Cardiac septum (tissue), 1 donor: Measurements from ENCODE around the gene CYP2W1. TPM values are rescaled to one million over a fixed set of nuclear protein-coding genes. Genes with fewer than 3 reads are reported as not detected.

Experiments
- DNase-seq: peaks from one replicate; pipeline ENCODE4 v3.0.0-alpha.2; 2020; ENCODE audit warnings: low spot score
- intact Hi-C: fragments of 100-400 bp; cut with DNase I; formaldehyde crosslinking; loops from one replicate; pipeline ENCODE4 v1.14.0; 2022
- total RNA-seq: library from RNA; stranded (reverse); fragmentation: NEBNext Ultra II Directional; extraction: Animal tissue kit (Norgen Biotek cat#: 25700); gene quantifications from one replicate; pipeline ENCODE4 v1.2.1, GENCODE V29; 2021
- donor health status: DM: no; HTN: no; CAD: no.

Gene CYP2W1
- total RNA-seq, 1 donor from 2014 or later = not detected

DNA sequence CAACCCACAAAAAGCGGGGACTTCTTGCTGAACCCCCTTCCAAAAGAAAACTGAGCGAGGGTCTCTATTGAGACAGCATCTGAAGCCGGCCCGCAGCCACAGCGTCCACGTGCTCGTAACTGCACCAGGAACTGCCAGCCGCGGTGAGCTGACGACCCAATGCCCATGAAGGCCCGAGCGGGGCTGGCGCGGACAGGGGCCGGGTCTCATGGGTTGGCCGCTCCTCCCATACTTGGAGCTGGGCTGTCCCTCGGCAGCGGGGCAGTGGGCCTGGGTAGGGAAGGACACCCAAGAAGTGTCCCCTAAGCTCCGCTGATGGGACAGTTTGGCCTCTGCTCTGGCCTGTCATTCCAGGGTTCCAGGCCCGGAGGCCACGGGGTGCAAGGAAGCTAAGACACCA is 22.3 kb downstream of the CYP2W1 start:
- intact Hi-C loops = no loop called here
- DNase-seq = no peak

DNA sequence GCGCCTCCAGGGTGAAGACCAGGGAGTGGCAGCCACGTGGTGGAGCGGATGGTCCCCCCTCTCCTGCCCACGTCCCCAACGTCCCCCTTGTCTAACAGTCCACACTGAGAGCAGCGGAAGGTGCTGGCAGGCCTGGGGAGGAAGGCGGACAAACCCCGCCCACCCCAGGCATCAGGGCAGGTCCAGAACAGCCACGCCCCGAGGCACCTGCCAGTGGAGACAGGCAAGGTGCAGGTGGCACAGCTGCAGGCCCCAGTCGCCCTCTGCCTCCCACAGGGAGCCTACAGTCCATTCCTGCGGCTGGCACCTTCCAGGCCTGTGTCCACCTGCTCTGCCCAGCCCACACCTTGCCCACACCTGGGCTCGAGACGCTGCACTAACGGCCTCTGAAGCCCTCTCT is 24.9 kb downstream of the CYP2W1 start:
- intact Hi-C loops = no loop called here
- DNase-seq = no peak

DNA sequence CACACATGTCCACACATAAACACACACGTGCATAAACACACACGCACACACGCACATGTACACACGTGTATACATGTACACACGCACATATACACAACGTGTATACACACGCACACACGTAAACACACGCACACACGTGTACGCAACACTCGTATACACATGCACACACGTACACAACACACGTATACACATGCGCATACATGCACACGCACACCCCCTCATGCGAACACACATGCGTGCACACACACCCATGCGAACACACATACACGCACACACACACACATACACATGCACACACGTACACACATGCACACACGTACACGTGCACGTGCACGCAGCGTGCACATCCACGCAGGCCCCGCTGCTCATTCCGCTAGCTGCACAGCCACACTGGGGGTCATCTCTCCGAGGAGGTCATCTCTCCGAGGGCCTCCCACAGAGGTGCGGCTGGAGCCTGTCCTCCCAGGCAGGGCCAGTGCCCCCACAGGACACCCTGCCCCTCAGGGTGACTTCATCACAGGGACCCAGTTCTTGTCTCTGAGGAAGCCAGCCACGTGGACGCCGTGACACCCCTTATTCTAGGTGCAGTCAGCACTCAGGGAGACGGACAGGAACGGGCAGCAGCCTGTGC is 25.9 kb downstream of the CYP2W1 start:
- intact Hi-C loops = no loop called here
- no peak for DNase-seq

GRCh38 chr7:1009747-1010146 is 26.8 kb downstream of the CYP2W1 start:
- DNase-seq = no peak
- intact Hi-C loops = no loop called here

DNA sequence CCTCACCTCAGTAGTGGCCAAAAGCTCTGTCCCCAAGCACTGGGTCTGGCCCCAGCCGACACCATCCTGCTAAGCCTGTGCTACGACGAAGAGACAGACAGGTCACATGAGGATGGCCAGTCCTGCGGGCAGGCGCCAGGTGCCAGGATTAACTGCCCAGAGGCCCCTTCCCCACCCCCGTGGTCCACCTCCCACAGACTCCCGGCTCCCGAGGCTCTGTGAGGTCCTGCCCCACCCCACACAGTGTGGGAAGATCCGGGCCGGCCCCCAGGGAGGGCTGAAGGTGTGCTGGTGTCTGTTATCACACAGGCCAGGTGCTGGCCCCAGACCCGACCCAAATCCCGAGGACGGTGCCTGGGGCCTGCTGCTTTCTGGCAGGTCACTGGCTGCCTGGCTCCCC is 27.2 kb downstream of the CYP2W1 start:
- intact Hi-C loops = no loop called here
- no peak for DNase-seq

GRCh38 chr7:1011297-1012003 is 28.5 kb downstream of the CYP2W1 start:
- DNase-seq = no peak
- intact Hi-C loops = no loop called here

DNA sequence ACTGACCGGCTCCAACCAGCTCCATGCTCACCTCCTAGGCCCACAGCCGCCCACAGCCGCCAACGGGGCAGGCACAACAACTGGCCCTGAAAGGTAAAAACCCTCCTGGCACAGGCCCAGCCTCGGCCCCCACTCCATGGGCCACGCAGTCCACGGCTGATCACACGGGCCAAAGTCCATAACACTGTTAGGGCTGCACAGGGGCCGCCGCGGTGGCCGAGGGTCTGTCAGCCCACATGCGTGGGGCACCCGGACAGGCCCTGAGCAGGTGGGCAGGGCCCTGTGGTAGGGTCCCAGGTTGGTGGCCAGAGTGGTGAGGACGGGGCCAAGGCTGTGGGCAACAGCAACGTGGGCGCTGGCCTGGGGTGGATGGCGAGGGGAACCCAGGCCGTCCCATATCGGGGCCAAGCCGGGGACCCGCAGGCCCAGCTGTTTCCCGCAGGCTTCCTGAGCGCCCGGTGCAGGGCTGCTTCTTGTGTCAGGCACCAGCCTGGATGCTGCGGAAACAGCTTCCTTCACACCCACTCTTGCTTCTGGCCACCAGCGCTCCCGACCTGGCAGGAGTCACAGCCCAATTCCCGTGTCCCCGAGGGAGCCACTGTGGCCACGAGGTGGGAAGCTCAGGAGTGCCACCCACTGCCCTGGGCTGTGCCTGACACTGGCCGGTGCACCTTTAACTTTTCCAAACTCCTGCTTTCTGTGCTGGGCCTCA is 29.2 kb downstream of the CYP2W1 start:
- intact Hi-C loops = no loop called here
- DNase-seq = no peak

DNA sequence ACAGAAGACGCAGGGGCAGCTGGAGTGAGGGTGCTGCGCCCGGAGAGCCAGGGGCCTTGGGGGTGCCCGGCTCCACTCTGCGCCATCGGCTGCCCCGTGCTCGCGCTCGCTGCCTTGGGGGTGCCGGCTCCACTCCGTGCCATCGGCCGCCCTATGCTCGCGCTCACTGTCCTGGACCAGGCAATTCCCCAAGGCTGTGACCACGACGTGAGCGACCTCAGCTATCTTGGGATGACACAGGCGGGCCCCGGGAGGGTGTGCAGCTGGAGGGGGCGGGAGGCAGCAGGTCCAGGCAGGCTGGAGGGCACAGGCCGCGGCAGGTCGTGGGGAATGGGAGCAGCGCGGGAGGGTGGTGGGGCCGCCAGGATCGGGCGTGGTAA is 29.7 kb downstream of the CYP2W1 start:
- no peak for DNase-seq
- intact Hi-C loops = no loop called here

DNA sequence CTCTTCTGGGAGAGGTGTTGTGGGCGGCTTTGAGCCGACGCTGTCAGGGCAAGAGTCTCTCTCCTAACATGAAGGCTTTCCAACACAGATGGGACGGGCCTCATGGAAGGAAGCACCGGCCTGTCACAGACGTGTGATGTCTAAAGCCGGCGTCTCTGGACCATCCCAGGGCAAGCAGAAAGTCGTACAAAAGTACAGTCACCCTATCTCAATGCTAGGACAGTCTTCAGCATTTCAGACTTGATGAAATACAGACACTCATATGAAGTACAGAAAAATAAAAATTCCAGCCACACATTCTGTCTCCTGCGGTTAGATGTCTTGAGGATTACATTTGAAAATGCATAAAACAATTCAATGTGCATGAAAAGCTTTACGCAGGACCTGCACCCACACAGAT is 30.6 kb downstream of the CYP2W1 start:
- intact Hi-C loops = no loop called here
- DNase-seq = no peak

DNA sequence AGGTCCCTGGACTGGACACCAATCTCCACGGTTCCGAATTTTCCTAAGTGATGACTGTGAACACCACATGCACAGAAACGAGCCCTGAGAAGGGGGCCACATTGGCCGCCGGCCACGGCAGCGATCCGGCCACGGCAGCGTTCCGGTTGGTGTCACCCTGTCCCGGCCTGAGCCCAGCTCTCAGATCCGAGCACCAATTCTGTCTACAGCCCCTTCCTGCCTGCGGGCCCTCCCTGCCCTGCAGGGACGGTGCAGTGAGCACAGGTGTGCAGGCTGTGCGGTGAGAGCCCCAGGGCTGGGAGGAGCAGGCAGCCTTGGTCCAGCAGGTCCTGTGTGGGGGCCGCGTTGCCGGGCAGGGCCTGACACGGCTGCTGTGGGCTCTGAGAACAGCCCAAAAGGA is 31.7 kb downstream of the CYP2W1 start:
- DNase-seq = no peak
- intact Hi-C loops = no loop called here

- no peak for DNase-seq
- intact Hi-C loops = no loop called here
These were observed 32.5 kb downstream of the CYP2W1 start for GRCh38 chr7:1015196-1016121.

- intact Hi-C loops = no loop called here
- no peak for DNase-seq
These were observed 33.9 kb downstream of the CYP2W1 start for GRCh38 chr7:1016577-1017531.

DNA sequence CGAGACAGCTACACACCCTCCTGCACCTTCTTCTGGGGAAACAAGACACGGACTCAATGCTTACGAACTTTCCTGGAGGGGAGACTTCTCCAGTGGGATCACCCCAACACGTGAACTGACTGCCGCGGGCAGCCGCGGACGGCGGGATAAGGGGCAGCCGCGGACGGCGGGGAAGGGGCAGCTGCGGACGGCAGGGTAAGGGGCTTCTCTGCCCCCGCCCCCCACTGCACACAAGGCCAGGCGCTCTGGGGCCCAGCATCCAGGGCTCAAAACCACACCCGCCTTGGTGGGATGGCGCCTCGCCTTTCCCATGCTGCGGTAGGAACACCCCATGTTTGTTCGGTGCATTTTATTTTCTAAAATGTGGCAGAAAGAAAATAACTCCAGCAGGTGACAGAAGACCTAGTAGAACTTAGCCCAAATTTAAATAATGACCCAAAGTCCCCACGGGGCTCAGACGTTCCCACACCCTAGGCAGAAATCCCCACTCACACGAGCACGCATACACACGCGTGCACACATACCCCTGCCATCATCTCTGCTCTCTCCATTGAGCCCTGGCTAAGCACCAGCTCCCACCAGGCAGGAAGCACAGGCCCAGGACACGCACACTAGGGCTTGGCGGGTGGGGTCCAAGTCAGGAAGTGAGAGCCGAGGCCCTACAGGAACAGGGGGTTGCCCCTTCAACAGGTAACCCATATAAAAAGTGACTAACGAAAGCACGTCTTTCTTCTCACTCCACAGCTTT is 34.8 kb downstream of the CYP2W1 start:
- intact Hi-C loops = no loop called here
- DNase-seq = no peak

GRCh38 chr7:1018334-1018695 is 35.3 kb downstream of the CYP2W1 start:
- DNase-seq = no peak
- intact Hi-C loops = no loop called here

DNA sequence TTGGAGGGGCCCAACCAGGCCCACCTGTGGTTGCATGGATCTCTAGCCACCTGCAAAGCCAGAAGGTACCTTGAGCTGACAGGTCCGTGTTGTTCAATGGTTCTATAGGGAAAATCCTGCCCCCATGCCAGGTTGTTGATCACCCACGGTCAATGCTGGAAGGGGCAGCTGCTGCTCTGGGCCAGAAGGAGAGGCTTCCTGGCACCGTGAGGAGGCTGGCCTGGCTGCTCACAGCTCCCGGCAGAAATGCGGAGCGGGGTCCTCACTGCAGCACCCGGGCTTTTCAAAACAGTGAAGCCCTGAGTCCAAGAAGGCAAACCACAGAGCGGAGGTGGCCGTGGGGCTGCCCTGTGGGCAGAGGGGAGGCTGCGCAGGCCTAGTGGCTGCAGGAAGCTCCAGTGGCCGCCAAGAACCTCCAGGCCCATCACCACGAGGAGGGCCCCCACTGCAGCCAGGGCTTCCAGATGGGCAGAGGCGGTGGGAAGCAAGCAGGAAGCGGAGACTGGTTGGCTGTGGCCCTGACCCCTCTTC is 36.3 kb downstream of the CYP2W1 start:
- DNase-seq = no peak
- intact Hi-C loops = no loop called here

GRCh38 chr7:1019789-1020610 is 37.0 kb downstream of the CYP2W1 start:
- no peak for DNase-seq
- intact Hi-C loops = no loop called here

- intact Hi-C loops = no loop called here
- DNase-seq = no peak
These were observed 37.9 kb downstream of the CYP2W1 start for GRCh38 chr7:1020849-1021251.
